ENCODE results near the gene FTHL17. TPM values are rescaled to one million over a fixed set of nuclear protein-coding genes. Genes with fewer than 3 reads are reported as not detected.
A peak's percentile ranks its signal among the peaks of the same experiment; 100 is the strongest.

FTHL17 gene
- polyA plus RNA-seq, 1 donor, result not detected

GRCh38 chrX:31038575-31039326, 33.1 kb downstream of the FTHL17 start:
- DNase-seq, result peak; percentile 38

GRCh38 chrX:31036895-31037294, 34.9 kb downstream of the FTHL17 start:
- DNase-seq, result peak; percentile 15

GRCh38 chrX:31027351-31027750, 44.5 kb downstream of the FTHL17 start:
- DNase-seq, result no peak

- DNase-seq, result no peak
Observed at GRCh38 chrX:31024866-31025265, 47.0 kb downstream of the FTHL17 start.

GRCh38 chrX:31021537-31021936, 50.3 kb downstream of the FTHL17 start:
- DNase-seq, result peak; percentile 33

Other genes starting within 250 kb of the FTHL17 start
- gene TAB3, start 182.8 kb downstream of the FTHL17 start, polyA plus RNA-seq (ENCODE audit: insufficient read length), result 36.9 TPM